ENCODE data around the gene TTC6.

Gene TTC6

GRCh38 chr14:37597914-37598746 is 2.7 kb downstream of the TTC6 start:
- no peak for DNase-seq (ENCODE audit: low read depth)

DNA sequence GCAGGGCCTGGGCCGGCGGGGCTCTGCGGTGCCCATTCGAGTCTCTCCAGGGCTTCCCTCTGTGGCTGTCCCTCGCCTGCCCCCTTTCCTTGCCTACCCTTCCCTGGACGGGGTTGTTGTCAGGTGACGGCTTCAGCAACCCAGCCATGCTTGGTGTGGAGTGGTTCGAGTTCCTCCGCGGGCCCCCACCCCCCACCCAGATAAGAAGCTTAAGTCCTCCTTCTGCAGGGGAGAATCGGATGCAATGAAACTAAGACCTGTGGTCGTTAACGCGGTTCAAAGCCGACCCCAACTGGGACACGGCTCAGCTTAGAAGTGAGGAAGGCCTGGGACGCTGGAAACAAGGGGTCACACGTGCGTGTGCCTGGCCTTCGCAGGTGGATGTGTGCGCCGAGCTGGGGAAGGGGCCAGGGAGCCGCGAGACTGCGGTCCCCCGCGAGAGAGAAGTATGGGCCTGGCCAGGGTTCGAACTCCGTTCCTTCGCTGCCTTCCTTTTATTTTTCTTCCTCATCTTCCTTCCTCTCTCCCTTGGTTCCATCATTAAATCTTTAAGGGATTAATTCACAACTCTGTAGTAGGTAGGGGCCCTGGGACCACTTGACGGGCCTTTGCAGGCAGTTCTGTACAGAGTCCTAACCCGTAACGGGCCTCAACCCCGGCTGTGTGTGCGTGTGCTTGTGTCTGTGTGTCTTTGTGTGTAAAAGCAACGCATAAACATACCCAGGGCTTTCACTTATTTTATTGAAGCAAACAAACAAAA is 3.5 kb downstream of the TTC6 start:
- no peak for DNase-seq (ENCODE audit: low read depth)

- DNase-seq (ENCODE audit: low read depth), result no peak
Observed at GRCh38 chr14:37599507-37600368, 4.3 kb downstream of the TTC6 start.

DNA sequence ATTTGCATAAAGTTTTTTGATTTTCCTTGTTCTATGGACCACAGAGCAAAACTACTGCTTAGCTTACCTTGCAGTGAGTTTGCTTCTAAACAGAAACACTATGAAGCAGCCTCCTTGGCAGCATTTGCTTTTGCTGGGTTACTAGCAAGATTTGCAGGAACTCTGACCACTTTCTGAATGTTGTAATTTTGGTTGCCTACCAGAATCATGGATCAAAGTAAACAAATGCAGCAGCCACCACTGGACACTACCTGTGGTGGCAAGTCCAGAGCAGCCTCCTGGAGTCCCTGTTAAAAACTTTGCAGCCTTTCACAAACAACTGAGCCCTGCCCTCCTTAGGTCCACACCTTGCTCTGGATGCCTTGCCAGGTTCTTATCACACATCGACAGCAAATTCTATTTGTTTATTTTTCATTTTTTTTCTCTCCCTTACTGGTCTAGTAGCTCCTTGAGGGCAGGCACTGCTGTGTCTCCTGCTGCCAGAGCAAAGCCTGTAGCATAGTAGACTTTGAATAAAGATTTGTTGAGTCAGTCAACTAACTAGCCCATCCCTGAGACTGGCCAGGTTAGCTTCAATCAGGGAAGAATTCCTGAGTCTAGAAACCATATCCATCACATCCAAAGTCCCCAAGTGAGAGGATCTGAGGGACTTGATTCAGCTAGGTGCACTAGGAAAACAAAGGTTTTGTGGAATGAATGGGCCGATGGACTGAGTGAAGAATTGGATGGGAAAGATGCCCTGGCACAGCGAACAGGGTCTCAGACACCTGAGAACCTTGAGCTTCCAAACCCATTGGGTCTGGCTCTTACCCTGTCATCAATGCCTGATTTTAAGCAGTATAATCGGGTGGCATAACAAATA is 5.7 kb downstream of the TTC6 start:
- DNase-seq (ENCODE audit: low read depth), result no peak

DNA sequence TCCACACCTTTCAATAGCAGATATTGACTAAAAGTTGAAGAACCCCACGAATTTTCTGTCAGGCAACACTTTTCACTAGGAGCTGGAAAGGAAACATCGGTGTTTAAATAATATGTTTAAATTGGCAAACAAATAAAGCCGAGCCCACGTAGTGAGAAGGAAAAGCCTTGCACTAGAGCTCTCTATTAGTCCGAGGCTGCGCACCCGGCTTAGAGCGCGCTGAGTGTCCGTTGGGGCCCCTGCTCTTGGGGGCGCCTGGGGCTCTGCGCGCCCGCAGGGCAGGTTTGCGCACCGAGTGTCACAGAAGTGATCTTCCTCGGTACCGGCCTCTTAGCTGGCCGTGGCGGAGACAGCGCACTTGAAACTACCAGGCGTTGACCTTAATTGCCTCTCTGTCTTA is 6.4 kb downstream of the TTC6 start:
- no peak for DNase-seq (ENCODE audit: low read depth)

GRCh38 chr14:37602605-37603453 is 7.4 kb downstream of the TTC6 start:
- DNase-seq (ENCODE audit: low read depth), result no peak

DNA sequence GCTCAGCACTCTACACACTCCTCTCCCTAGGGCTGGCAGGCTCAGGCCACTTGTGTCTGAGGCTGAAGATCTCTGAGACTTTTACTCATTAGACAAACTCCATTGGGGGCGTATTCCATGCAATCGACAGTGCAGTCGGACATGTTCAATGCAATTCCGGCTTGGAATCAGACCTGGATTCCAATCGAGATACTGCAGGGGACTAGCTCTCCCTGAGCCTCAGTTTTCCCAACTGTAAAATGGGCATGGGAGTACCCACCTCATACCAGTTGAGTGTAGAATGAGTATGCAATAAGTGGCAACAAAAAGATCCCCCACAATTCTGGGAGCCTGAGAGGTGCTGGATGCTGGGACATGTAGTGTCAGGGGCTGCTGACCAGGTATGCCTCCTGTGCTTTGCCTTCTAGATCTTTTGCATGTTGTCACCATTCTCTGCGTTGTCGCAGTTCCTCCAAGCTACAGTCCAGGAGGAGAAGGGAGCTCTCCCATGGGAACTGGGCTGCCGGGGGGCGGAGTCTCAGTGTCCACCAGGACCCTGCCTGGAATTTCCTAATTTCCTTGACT is 8.3 kb downstream of the TTC6 start:
- no peak for DNase-seq (ENCODE audit: low read depth)

DNA sequence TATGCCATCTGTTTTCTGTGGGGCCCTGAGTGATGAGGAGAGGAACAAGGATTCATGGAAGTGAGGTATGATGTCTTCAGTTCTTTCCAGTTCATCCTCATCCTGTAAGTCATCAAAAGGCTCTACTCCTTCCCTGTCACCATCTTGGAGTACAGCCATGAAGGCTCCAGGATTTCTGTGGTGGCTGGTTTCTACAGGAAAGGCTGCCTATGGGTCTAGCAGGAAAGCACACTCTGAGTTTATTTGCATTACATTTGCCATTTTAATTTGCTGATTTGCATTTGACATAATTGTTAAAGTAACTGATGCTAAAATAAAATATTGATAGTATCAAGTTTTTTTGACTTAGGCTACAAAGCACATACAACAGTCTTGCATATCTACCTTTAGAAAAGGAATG is 11.2 kb downstream of the TTC6 start:
- no peak for DNase-seq (ENCODE audit: low read depth)

- no peak for DNase-seq (ENCODE audit: low read depth)
Observed at GRCh38 chr14:37608649-37609048, 13.2 kb downstream of the TTC6 start.

DNA sequence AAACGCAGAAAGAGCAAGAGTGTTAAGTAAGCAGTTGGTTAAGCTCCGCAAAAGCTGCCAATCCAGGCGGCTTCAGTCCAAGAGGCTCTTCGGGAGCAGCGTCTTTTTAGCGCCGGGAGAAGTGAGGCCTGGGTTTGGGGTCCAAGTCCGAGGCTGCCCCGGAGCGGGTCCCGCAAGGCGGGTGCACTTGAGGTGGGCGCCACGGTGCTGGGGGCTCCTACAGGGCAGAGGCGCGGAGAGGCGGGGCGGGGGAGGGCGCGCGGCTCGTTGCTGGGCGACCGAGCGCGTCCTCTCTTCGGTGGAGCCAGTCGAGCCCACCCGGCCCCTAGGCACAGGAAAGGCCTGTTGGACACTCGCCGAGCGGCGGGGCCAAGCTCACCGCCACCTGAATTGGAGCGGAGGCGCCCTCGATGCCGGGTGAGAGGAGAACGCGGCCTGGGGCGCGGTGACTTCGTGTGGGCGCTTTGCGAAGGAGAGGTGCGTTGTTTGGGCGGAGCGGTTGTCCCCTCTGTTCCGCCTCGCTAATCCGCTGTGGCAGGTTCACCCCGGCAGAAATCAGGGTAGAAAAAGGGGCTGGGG is 15.6 kb downstream of the TTC6 start:
- DNase-seq (ENCODE audit: low read depth), result no peak

DNA sequence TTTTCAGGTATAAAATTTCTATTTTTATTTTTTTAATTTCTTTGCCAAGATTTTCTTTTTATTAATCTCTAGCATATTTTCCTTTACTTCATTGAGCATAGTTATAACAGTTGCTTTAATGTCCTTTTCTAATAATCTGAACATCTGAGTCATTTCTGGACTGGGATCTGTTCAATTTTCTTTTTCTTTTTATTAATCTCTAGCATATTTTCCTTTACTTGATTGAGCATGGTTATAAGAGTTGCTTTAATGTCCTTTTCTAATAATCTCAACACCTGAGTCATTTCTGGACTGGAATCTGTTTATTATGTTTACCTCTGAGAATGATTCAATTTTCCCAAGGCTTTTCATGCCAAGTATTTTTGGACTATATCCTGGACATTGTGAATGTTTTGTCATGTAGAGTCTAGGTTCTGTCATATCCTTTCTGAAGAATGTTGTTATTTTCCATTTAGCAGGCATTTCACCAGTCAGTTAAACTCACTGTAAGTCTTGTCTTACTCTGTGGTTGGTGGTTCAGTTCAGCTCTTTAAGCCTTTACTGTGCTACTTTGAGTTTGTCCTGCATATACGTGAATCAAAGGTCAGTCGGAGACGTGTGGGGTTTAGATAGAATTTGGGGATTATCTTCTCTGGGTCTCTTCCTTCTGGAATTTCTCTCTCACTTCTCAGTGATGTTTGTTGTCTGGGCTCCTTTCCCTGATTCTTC is 20.3 kb downstream of the TTC6 start:
- no peak for DNase-seq (ENCODE audit: low read depth)

- DNase-seq (ENCODE audit: low read depth), result no peak
Observed at GRCh38 chr14:37616853-37617252, 21.4 kb downstream of the TTC6 start.

GRCh38 chr14:37617864-37618365 is 22.5 kb downstream of the TTC6 start:
- DNase-seq (ENCODE audit: low read depth), result no peak

DNA sequence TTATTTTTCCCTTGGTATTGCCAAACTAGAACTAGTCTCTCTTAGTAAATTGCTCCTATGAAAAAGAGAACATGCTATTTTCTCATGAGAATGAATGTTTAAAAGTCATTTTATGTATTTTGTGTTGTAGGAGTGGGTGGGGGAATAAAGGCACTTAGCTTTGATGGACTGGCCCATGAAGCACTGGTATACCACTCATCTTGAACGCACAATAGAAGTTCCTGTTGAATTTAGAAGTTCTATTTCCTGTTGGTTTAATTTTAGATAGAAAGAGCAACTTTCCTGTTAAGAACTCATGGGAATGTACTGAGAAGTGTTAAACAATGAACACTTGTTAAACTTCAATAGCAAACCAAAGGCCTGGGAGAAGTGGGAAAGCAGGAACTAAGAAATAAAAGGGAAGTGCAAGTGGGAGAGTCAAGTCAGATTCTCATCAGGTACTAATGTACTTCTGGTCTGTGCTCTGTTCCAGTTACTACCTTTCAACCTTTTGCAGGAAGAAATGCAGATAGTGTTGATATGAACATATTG is 23.1 kb downstream of the TTC6 start:
- no peak for DNase-seq (ENCODE audit: low read depth)

DNA sequence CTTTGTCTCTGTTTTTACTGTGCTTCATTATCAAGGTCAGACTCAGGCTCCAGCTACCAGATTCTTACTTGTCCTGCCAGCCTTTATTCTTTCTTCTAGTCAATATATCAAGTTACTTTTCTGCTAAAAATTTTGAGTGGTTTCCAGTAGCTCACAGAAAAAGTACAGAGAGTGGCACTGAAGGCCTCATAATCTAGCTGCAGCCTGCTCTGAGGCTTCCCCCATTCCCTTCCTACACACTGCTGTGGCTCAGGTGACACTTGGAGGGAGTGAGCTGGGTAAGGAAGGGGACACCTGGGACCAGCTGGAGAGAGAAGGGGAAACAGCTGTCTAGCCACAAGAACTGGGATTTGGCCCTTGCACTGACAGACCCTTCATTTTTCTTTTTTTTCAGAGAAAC is 25.4 kb downstream of the TTC6 start:
- no peak for DNase-seq (ENCODE audit: low read depth)

DNA sequence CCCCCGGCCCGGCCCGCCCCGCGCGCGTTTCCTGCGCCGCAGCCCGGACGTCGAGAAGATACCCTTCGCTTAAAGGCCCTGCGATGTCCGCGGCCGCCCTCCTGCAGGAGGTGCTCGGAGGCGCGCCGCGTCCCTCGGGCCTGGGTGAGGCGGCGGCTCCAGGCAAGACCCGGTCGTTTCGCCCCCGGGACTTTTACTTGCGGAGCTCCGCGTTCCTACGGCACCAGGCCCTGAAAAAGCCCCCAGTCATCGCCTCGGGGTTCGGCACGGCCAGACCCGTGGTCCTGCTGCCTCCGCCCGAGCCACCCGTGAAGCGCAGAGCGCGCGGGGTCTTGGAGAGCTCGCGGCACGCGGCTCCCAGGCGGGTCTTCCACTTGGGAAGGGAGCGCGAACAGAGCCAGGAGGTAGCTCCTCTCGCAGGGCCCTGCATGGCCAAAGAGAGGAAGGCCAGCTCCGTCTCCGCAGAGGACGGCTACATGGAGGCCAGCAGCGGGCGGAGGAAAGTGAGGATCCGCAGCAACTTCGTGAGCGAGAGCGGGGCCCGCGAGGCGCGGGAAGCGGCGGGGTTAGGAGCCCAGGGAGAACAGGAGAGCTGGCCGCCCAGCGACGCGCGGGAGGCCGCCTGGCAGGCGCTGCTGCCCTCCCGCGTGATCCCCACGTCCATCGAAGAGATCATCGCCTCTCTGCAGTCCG is 26.9 kb downstream of the TTC6 start:
- no peak for DNase-seq (ENCODE audit: low read depth)

- DNase-seq (ENCODE audit: low read depth), result no peak
Observed at GRCh38 chr14:37623426-37623951, 28.1 kb downstream of the TTC6 start.

GRCh38 chr14:37623971-37624370 is 28.5 kb downstream of the TTC6 start:
- no peak for DNase-seq (ENCODE audit: low read depth)
